Right lobe of liver (tissue), 6 donors: Measurements from ENCODE around the gene RTF1. TPM values are rescaled to one million over a fixed set of nuclear protein-coding genes. Genes with fewer than 3 reads are reported as not detected.

Experiments
- ATAC-seq, 4 donors: fragments of 200-7000 bp; cut with Tn5 transposase; one replicate each; pipeline ENCODE4 v1.9.1; 2020; ENCODE audit warnings: mild to moderate bottlenecking in 4 of 4, moderate library complexity in 4 of 4
- DNase-seq, 3 donors: peaks; one replicate each; pipeline ENCODE4 v3.0.0-alpha.2; 2020
- H3K27ac ChIP-seq, 3 donors: fragments of 200-600 bp; one replicate each; pipeline ENCODE4 v1.8.0; 2022
- H3K27me3 ChIP-seq, 2 donors: fragments of 200-600 bp; one replicate each; pipeline ENCODE4 v1.8.0; 2022
- H3K36me3 ChIP-seq, 4 donors: fragments of 200-600 bp; sonication (generic) in 1 of 4; one replicate each; pipeline versions ENCODE4 v1.5.1 to v1.8.0; 2017 to 2022; ENCODE audit warnings: control low read depth in 1 of 4
- H3K4me1 ChIP-seq, 4 donors: fragments of 200-600 bp; sonication (generic) in 1 of 4; one replicate each; pipeline versions ENCODE4 v1.5.1 to v1.8.0; 2017 to 2022; ENCODE audit warnings: control low read depth in 1 of 4
- H3K4me3 ChIP-seq, 3 donors: fragments of 200-600 bp; one replicate each; pipeline ENCODE4 v1.8.0; 2022
- H3K9me3 ChIP-seq, 4 donors: fragments of 200-600 bp; sonication (generic) in 1 of 4; one replicate each; pipeline versions ENCODE4 v1.5.1 to v1.8.0; 2017 to 2022; ENCODE audit warnings: control low read depth in 1 of 4
- POLR2A ChIP-seq: fragments of 450-650 bp; IDR thresholded peaks from one replicate; pipeline ENCODE4 v1.6.1; 2017; ENCODE audit warnings: antibody characterized with exemption, mild to moderate bottlenecking
- WGBS: methylation state at CpG from one replicate; pipeline ENCODE4 v1.1.6; 2018; ENCODE audit warnings: low coverage, low lambda C conversion rate; ENCODE audit not compliant: insufficient coverage; ENCODE audit errors: missing lambda C conversion rate; 5-methylcytosine and 5-hydroxymethylcytosine counted together
- intact Hi-C, 2 donors: fragments of 100-400 bp; cut with DNase I; formaldehyde crosslinking; loops; one replicate each; pipeline versions ENCODE4 v1.11.2 to v1.14.1; 2022
- total RNA-seq, 6 experiments: library from RNA; depleted of rRNA in 2 of 6; stranded (reverse); fragments of >200 nt in 2 of 6; fragmentation: NEBNext Ultra II Directional in 3 of 6; extraction: Animal tissue kit (Norgen Biotek cat#: 25700) in 3 of 6; gene quantifications; one replicate each; pipeline versions ENCODE4 v1.1.0 to v1.2.4, GENCODE V29; 2016 to 2023
- TF ChIP-seq, protein P1 (sequence below), 4 donors: fragments of 200-600 bp in 3 of 4; fragments of 450-650 bp in 1 of 4; IDR thresholded peaks; one replicate each; pipeline versions ENCODE4 v1.5.1 to v1.8.0; 2016 to 2022; ENCODE audit warnings: antibody characterized with exemption in 4 of 4, mild to moderate bottlenecking in 2 of 4
- donor health status: DM: no; HTN: yes; CAD: no.
- donor health status: DM: no; HTN: no; CAD: no.
- donor health status: DM: no; HTN: no; CAD: no.
- donor health status: DM: no; HTN: yes; CAD: no.
- donor health status: DM: no; HTN: yes; CAD: no.

RTF1 gene
- total RNA-seq, 6 experiments from 2014 or later: 10.5 to 21.5 (median 14.2) TPM

DNA sequence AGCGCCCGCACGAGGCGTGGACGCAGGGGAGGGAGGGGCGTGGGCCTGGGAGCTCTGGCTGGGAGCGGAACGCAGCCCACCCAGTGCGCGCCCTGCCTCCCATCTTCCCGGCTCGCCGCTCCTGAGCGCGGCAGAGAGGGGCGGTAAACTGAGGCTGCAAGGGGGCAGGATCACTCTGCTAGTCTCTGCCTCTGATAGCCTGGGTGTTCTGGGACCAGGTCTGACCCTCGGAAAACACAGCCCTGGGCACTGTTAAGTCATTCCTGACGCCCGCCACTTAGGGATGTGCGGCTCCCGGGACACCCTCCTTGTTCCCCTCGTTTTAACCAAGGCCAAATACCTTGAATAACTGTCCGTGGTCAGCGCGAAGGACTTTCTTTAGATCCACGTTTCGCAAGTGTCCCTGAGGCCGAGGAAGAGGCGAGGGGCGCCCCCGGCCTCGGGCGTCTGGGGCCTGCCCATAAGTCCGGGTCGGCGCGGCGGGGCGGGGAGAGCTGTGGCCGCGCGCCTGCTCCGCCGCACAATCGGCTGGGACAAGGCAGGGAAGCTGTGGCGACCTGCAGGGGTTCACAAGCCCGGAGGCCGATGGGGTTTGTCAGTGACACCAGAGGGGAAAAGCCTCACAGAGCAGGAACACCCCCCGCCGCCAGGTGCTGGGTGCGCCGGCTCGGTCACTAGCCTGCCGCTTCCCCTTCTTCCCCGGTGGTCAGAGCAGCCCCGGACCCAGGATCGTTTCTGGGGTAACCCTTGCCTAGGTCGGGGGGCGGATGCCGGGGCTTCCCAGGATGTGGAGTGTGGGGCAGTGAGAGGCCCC, 78.2 kb downstream of the RTF1 start:
- H3K36me3 ChIP-seq: no peaks in the 10 kb centered on the region
- H3K4me1 ChIP-seq: peaks cover 0 to 27% (median 2%) of the 10 kb centered on the region in 4 donors
- peak; percentile 1 to 30 (median 18) for ATAC-seq
- peak in 2 of 3 donors; percentile 38 to 57 for DNase-seq
- H3K4me3 ChIP-seq: peak overlapping the region; percentile 29 to 56 (median 32)
- peak overlapping the region; percentile 50 to 80 (median 60) for H3K27ac ChIP-seq
- H3K27me3 ChIP-seq: no peaks in the 10 kb centered on the region
- intact Hi-C loops: no loop called here
- TF ChIP-seq, protein P1, sequence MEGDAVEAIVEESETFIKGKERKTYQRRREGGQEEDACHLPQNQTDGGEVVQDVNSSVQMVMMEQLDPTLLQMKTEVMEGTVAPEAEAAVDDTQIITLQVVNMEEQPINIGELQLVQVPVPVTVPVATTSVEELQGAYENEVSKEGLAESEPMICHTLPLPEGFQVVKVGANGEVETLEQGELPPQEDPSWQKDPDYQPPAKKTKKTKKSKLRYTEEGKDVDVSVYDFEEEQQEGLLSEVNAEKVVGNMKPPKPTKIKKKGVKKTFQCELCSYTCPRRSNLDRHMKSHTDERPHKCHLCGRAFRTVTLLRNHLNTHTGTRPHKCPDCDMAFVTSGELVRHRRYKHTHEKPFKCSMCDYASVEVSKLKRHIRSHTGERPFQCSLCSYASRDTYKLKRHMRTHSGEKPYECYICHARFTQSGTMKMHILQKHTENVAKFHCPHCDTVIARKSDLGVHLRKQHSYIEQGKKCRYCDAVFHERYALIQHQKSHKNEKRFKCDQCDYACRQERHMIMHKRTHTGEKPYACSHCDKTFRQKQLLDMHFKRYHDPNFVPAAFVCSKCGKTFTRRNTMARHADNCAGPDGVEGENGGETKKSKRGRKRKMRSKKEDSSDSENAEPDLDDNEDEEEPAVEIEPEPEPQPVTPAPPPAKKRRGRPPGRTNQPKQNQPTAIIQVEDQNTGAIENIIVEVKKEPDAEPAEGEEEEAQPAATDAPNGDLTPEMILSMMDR (IDR thresholded peaks at IDR 0.05): no peak
- TF ChIP-seq POLR2A: no peak
- under 1% methylated on average over 22 of the region's 60 CpGs for WGBS
- no peaks in the 10 kb centered on the region for H3K9me3 ChIP-seq

DNA sequence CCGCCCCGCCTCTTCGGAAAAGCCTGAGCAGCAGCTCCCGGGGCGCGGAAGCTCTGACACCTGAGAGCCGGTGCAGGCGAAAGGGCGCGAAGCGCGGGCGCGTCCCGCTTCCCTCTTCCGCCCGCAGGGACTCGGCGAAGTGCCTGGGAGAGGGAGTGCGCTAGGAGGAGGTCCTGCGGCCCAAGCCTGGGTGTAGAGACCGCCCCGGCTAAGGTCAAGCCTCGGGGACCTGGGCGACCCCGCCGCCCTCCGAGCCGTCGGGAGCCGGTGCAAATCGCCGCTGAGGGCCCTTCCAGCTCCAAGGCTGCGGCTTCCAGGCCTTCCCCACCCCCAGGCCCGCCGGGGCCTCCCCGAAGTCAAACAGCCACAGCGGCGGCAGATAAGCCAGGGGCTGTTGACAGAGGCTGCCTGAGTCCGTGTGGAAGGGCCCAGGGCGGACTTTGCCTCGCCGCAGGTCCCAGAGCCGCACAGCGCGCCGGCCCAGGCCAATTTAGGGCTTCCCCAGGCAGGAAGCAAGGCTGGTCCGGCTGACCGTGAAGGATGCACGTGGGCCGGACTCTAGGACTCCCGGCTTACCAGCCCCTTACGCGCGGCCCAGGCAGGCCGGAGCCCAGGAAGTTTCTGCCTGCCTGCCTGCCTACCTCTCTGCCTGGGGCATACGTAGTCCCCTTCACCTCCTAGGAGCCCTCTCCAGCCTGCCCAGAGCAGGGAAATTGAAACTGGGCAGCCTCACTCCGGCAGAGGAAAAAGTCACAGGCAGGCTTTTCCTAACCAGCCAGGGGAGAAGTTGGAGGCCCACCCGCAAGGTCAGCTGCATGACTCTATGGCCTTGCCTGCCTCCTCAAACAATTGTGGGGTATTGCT, 79.1 kb downstream of the RTF1 start:
- WGBS: 6% methylated on average over 19 of the region's 59 CpGs
- Histone ChIP-seq H3K4me3 (peak overlapping the region; percentile 29 to 52 (median 32)), H3K4me1 (peaks cover 0 to 27% (median 2%) of the 10 kb centered on the region in 4 donors), H3K36me3 (no peaks in the 10 kb centered on the region), H3K27me3 (no peaks in the 10 kb centered on the region), H3K27ac (peak overlapping the region; percentile 50 to 80 (median 60)), H3K9me3 (no peaks in the 10 kb centered on the region)
- intact Hi-C loops: no loop called here
- ATAC-seq (peak; percentile 80 to 86 (median 85)), DNase-seq (peak; percentile 83 to 88 (median 86))
- TF ChIP-seq, protein P1 (IDR thresholded peaks at IDR 0.05): no peak
- TF ChIP-seq POLR2A: peak; percentile 41

DNA sequence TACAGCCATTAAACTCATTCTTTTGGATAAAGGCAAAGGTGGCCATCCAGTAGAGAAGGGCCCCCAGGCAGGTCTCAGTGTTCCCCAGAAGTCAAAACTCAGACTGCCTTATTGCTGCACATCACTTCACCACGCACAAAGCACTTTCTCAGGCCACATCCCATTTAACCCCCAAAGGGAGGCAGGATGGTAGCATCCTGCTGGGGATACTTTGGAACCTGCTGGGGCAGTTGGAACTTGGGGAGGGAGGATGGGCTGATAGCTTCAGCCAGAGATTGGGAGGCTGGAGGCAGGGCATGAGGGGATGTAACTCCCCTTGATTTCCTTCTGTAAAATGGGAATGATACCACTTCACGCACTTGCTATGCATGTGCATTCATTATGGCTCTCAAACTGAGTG, 81.8 kb downstream of the RTF1 start:
- intact Hi-C loops: no loop called here
- no peak overlapping the region for H3K4me3 ChIP-seq
- H3K9me3 ChIP-seq: no peaks in the 10 kb centered on the region
- no peak for TF ChIP-seq POLR2A
- TF ChIP-seq, protein P1 (IDR thresholded peaks at IDR 0.05): no peak
- peaks cover 0 to 19% (median 2%) of the 10 kb centered on the region in 4 donors for H3K4me1 ChIP-seq
- WGBS: no CpG with 5 or more reads among the region's 2 CpGs
- no peak for ATAC-seq
- no peak overlapping the region for H3K27ac ChIP-seq
- DNase-seq: no peak
- H3K27me3 ChIP-seq: no peaks in the 10 kb centered on the region
- H3K36me3 ChIP-seq: no peaks in the 10 kb centered on the region

DNA sequence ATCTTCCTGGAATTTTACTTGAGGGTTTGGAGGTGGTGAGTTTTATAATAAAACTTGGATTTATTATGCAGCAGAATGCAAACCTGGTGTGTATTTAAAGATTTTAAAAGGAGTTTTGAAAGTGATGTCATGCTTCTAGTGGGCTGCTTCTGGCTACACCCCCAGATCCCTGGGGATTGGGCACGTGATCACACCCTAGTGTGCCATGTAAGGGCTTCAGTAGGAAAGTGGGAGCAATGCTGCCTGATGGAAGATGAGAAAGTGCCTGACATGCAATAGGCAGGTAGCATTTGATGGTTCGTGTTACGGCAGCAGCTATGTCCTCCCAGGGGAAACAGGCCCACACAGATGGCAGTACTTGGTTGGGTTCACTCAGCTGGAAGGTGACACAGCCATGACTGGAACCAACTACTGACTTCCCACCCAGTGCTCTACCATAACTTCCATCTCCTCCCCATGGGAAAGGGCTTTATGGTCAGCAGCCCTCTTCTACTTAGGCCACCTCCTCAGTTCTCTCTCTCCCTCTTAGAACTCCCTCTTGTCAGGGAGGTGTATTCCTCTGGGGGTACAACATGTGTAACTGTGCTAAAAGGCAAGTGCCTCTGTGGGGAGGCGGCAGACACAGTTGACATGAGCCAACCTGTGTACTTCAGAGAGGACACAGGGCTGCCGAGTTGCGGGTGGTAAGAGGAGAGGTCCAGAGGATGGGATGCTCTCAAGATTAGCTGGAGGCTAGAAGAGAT, 82.4 kb downstream of the RTF1 start:
- DNase-seq (no peak), ATAC-seq (no peak)
- Histone ChIP-seq H3K9me3 (no peaks in the 10 kb centered on the region), H3K36me3 (no peaks in the 10 kb centered on the region), H3K27ac (no peak overlapping the region), H3K27me3 (no peaks in the 10 kb centered on the region), H3K4me1 (peaks cover 0 to 16% (median 2%) of the 10 kb centered on the region in 4 donors), H3K4me3 (no peak overlapping the region)
- WGBS: 85% methylated on average over 5 of the region's 6 CpGs
- intact Hi-C loops: no loop called here
- TF ChIP-seq POLR2A: no peak
- TF ChIP-seq, protein P1 (IDR thresholded peaks at IDR 0.05): no peak
